22Rv1 (cell line): ENCODE results near the gene LSS.

Experiments used
- H3K27ac ChIP-seq: fragments of 450-650 bp; 2 replicates; pipeline ENCODE4 v1.5.1; 2017
- ZFX ChIP-seq: fragments of 450-650 bp; IDR thresholded peaks from 2 replicates; pipeline ENCODE4 v1.6.1; 2017; ENCODE audit warnings: antibody characterized with exemption, borderline replicate concordance
- TF ChIP-seq, protein P1 (sequence below): fragments of 450-650 bp; IDR thresholded peaks from 2 replicates; pipeline ENCODE4 v1.5.1; 2017; ENCODE audit warnings: mild to moderate bottlenecking

LSS gene

DNA sequence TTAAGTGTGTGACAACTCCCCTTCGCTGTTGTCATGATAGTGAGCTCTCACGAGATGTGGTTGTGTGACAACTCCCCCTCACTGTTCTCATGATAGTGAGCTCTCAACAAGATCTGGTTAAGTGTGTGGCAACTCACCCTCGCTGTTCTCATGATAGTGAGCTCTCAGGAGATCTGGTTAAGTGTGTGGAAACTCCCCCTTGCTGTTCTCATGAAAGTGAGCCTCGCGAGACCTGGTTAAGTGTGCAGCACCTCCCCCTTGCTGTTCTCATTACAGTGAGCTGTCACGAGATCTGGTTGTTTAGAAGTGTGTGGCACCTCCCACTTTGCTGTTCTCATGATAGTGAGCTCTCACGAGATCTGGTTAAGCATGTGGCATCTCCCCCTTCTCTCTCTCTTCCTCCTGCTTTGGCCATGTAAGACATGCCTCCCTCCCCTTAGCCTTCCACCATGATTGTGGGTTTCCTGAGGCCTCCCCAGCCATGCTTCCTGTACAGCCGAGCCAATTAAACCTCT, 25.1 kb upstream of the LSS start:
- no peak overlapping the region for H3K27ac ChIP-seq
- TF ChIP-seq ZFX, result no peak
- TF ChIP-seq, protein P1, sequence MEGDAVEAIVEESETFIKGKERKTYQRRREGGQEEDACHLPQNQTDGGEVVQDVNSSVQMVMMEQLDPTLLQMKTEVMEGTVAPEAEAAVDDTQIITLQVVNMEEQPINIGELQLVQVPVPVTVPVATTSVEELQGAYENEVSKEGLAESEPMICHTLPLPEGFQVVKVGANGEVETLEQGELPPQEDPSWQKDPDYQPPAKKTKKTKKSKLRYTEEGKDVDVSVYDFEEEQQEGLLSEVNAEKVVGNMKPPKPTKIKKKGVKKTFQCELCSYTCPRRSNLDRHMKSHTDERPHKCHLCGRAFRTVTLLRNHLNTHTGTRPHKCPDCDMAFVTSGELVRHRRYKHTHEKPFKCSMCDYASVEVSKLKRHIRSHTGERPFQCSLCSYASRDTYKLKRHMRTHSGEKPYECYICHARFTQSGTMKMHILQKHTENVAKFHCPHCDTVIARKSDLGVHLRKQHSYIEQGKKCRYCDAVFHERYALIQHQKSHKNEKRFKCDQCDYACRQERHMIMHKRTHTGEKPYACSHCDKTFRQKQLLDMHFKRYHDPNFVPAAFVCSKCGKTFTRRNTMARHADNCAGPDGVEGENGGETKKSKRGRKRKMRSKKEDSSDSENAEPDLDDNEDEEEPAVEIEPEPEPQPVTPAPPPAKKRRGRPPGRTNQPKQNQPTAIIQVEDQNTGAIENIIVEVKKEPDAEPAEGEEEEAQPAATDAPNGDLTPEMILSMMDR, result no peak

DNA sequence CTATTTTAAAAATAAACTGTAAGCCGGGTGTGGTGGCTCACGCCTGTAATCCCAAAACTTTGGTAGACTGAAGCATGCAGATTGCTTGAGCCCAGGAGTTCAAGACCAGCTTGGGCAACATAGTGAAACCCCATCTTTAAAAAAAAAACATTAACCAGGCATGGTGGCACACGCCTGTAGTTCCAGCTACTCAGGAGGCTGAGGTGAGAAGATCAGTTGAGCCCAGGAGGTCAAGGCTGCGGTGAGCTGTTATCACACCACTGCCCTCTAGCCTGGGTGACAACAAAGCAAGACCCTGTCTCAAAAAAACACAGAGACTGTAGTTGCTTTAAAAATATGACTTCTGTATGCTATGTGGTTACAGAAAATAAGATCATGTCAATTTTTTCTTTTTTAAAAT, 24.3 kb upstream of the LSS start:
- H3K27ac ChIP-seq, result 0 out of 2 replicates have a peak overlapping the region, but pooled peaks have one; percentile 7
- TF ChIP-seq, protein P1, result no peak
- no peak for TF ChIP-seq ZFX

DNA sequence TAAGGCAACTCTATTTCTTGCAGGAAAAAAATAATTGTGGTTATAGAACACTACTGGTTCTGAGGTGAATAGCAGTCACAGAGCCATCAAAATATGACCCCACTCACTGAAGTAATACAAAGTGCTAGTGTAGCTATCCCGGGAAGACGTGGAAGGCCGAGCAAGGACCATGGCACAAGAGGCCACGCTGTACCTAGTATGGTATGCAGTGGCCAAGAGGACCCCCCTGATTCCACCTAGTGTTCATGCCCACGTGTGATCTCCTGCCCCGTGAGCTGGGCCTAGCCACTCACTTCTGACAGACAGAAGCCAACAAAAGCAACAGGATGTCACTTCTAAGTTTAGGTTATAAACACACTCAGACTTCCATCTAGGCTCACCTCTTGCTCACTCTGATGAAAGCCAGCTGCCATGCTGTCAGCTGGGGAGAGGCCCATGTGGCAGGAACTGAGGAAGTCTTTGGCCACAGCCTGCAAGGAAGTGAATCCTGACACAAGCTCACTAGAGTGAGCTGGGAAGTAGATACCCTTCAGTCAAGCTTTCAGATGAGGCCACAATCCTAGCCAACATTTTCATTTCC, 21.7 kb upstream of the LSS start:
- no peak for TF ChIP-seq ZFX
- TF ChIP-seq, protein P1, result no peak
- peak overlapping the region; percentile 29 for H3K27ac ChIP-seq

DNA sequence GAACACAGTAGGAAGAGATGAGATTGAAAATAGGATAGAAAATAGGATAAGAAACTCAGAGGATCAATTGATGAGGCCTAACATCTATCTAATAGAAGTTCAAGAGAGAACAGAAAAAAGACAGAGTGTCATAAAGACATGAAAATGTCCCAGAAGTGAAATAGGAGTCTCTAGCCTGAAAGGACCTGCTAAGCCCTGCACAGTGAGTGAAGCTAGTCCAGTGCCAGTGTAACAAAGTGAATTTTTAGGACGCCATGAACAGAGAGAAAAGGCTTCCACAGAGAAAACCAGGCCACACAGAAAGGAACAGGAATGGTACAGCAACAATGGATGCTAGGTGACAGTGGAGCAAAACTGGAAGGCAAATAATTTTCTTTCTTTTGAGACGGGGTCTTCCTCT, 20.3 kb upstream of the LSS start:
- no peak overlapping the region for H3K27ac ChIP-seq
- TF ChIP-seq, protein P1, result no peak
- TF ChIP-seq ZFX, result no peak

DNA sequence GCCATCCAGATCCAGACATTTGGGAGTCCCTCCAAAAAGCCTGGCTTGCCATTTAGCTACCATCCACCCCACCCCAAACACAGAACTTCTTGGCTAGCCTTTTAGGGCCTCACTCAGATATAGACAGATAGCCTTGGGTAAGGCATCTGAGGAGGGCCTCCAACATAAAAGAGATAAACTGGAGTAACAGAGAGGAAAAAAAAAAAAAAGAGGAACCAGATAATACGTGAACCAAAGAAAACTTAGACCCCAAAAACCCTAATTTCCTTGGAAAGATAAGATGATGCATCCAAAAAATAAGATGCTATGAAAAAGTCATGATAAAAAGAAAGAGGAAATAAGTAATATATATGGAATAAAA, 19.8 kb upstream of the LSS start:
- no peak for TF ChIP-seq ZFX
- TF ChIP-seq, protein P1, result no peak

DNA sequence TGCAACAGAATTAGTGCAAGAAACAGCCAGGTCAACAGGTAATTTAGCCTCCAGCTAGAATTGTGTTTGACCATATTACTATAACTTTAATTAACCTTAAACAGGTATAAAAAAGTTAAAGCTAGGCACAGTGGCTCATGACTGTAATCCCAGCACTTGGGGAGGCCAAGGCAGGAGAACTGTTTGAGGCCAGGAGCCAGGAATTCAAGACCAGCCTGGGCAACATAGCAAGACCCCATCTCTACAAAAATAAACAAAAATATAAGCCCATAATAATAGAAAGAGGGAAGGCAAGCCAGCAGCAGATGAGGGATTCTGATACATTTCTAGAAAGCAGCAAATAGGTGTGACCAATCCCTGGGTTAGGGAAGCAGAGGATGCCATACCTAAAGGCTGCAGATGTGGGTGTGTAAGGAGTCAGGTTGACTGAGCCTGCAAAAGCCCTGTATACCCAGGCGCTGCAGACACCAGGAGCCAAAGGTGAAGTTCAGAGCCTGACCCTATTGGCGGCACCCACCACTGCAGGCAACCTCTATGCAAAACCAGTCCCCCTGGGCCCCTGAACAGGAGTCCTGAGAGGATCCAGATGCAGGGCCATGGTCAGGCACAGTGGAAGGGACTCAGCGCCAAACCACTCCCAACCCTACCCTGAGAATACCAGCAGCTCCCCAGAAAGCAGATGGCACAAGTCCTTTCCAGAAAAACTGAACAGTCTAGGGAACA, 19.3 kb upstream of the LSS start:
- TF ChIP-seq, protein P1, result no peak
- TF ChIP-seq ZFX, result no peak
- no peak overlapping the region for H3K27ac ChIP-seq

More for the DNA sequence above, 19.8 kb upstream of the LSS start:
- H3K27ac ChIP-seq, result no peak overlapping the region

DNA sequence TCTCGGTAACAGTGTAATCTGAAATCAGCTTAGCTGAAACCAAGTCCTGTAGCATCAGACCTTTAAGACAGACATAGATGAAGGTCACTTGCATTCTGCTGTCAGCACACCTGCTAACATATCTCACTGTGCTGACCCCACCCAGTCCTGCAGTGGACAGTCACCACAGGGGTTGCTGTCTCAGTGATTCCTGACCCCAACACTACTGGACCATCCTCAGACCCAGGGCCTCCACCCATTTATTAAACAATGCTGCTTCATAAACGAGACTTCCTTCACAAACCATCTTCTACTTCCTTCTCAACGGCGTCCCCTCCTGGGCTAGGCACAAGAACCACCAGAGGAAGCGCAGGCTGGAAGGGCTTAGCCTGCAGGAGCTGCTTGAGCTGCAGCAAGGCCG, 17.8 kb upstream of the LSS start:
- H3K27ac ChIP-seq, result no peak overlapping the region
- TF ChIP-seq, protein P1, result no peak
- no peak for TF ChIP-seq ZFX
